Calu3 (cell line): ENCODE results near the gene L1CAM. TPM values are rescaled to one million over a fixed set of nuclear protein-coding genes. Genes with fewer than 3 reads are reported as not detected.

Source experiments
- BruUV-seq: library from RNA; stranded (reverse); fragments of 400-500 nt; replicated peaks from 2 replicates; lab custom pipeline; 2021; lab: Mats Ljungman, UMichigan
- CTCF ChIA-PET: fragments of 300-600 bp; sonication (Branson Sonifier 250); formaldehyde crosslinking; loops from one replicate; lab custom pipeline; 2022; ENCODE audit warnings: antibody characterized with exemption; lab: Charles Lee
- DNase-seq: peaks from one replicate; pipeline ENCODE4 v3.0.0; 2022
- H3K27ac Mint-ChIP-seq: one replicate; pipeline ENCODE4 v1.8.0; 2022; ENCODE audit warnings: mixed read lengths; ENCODE audit not compliant: unreplicated experiment
- H3K27me3 Mint-ChIP-seq: one replicate; pipeline ENCODE4 v1.8.0; 2022; ENCODE audit warnings: mixed read lengths; ENCODE audit not compliant: unreplicated experiment
- H3K36me3 Mint-ChIP-seq: one replicate; pipeline ENCODE4 v1.8.0; 2022; ENCODE audit warnings: mild to moderate bottlenecking, moderate library complexity, mixed read lengths; ENCODE audit not compliant: insufficient read depth, unreplicated experiment
- H3K4me1 Mint-ChIP-seq: one replicate; pipeline ENCODE4 v1.8.0; 2022; ENCODE audit warnings: mild to moderate bottlenecking, low read depth, mixed read lengths; ENCODE audit not compliant: unreplicated experiment
- H3K4me3 Mint-ChIP-seq: one replicate; pipeline ENCODE4 v1.8.0; 2022; ENCODE audit warnings: mild to moderate bottlenecking, low read depth, moderate library complexity, mixed read lengths; ENCODE audit not compliant: unreplicated experiment
- H3K9me3 Mint-ChIP-seq: one replicate; pipeline ENCODE4 v1.8.0; 2022; ENCODE audit warnings: low read depth, mixed read lengths; ENCODE audit not compliant: unreplicated experiment
- intact Hi-C: fragments of 100-400 bp; cut with micrococcal nuclease; formaldehyde crosslinking; loops from one replicate; pipeline ENCODE4 v1.10.0; 2022; ENCODE audit not compliant: unreplicated experiment
- total RNA-seq: library from RNA; stranded (reverse); gene quantifications from 2 replicates; pipeline ENCODE4 v1.2.3, GENCODE V29; 2022
- TF ChIP-seq, protein P1 (sequence below): fragments of 200-600 bp; IDR thresholded peaks from one replicate; pipeline ENCODE4 v1.8.0; 2022; ENCODE audit warnings: antibody characterized with exemption; ENCODE audit not compliant: unreplicated experiment

L1CAM gene
- total RNA-seq, 1 experiment from 2014 or later = 14.2 TPM

DNA sequence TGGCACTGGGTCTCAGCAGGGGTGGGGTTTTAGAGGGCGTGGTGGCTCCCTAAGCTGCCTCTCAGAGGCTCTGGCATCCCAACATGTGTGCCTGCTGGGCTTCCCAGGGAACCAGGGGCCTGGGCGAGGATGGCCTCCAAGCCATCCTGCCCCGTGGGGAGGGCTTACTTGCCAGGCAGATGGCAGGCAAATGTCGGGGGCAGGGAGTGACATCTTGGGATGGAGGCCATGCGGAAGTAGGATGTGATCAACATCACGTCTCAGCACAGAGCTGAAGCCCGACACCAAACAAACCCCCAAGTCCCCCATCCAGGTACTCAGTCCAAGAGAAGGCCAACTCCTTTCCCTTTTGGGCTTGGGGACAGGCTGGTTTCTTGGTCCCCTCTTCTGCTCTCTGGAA lies 4.7 kb downstream of the L1CAM start:
- CTCF ChIA-PET = no interaction called here
- TF ChIP-seq, protein P1, sequence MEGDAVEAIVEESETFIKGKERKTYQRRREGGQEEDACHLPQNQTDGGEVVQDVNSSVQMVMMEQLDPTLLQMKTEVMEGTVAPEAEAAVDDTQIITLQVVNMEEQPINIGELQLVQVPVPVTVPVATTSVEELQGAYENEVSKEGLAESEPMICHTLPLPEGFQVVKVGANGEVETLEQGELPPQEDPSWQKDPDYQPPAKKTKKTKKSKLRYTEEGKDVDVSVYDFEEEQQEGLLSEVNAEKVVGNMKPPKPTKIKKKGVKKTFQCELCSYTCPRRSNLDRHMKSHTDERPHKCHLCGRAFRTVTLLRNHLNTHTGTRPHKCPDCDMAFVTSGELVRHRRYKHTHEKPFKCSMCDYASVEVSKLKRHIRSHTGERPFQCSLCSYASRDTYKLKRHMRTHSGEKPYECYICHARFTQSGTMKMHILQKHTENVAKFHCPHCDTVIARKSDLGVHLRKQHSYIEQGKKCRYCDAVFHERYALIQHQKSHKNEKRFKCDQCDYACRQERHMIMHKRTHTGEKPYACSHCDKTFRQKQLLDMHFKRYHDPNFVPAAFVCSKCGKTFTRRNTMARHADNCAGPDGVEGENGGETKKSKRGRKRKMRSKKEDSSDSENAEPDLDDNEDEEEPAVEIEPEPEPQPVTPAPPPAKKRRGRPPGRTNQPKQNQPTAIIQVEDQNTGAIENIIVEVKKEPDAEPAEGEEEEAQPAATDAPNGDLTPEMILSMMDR = no peak
- no peaks in the 10 kb centered on the region for H3K9me3 Mint-ChIP-seq
- H3K36me3 Mint-ChIP-seq = no peaks in the 10 kb centered on the region
- no peaks in the 10 kb centered on the region for H3K27me3 Mint-ChIP-seq
- intact Hi-C loops = no loop called here
- H3K27ac Mint-ChIP-seq = no peak overlapping the region
- H3K4me3 Mint-ChIP-seq = no peak overlapping the region
- no peak for DNase-seq
- H3K4me1 Mint-ChIP-seq = peaks cover 35% of the 10 kb centered on the region
- BruUV-seq = no TSS peak

- CTCF ChIA-PET = no interaction called here
- no peaks in the 10 kb centered on the region for H3K27me3 Mint-ChIP-seq
- H3K4me1 Mint-ChIP-seq = peaks cover 35% of the 10 kb centered on the region
- DNase-seq = no peak
- BruUV-seq = no TSS peak
- H3K27ac Mint-ChIP-seq = no peak overlapping the region
- H3K4me3 Mint-ChIP-seq = no peak overlapping the region
- peaks cover 2% of the 10 kb centered on the region for H3K36me3 Mint-ChIP-seq
- no peaks in the 10 kb centered on the region for H3K9me3 Mint-ChIP-seq
- intact Hi-C loops = no loop called here
- TF ChIP-seq, protein P1 = no peak
Measured at GRCh38 chrX:153880440-153880815, 5.5 kb downstream of the L1CAM start.

GRCh38 chrX:153879741-153880439 lies 6.1 kb downstream of the L1CAM start:
- no peak for DNase-seq
- H3K4me3 Mint-ChIP-seq = no peak overlapping the region
- H3K27me3 Mint-ChIP-seq = no peaks in the 10 kb centered on the region
- BruUV-seq = no TSS peak
- H3K9me3 Mint-ChIP-seq = no peaks in the 10 kb centered on the region
- CTCF ChIA-PET = no interaction called here
- H3K36me3 Mint-ChIP-seq = peaks cover 5% of the 10 kb centered on the region
- TF ChIP-seq, protein P1 = no peak
- H3K4me1 Mint-ChIP-seq = peaks cover 34% of the 10 kb centered on the region
- no peak overlapping the region for H3K27ac Mint-ChIP-seq
- intact Hi-C loops = no loop called here

- CTCF ChIA-PET = no interaction called here
Measured at GRCh38 chrX:153878969-153879653, 6.9 kb downstream of the L1CAM start.

More at GRCh38 chrX:153878969-153879653, 6.9 kb downstream of the L1CAM start:
- Mint-ChIP-seq H3K36me3 (peaks cover 5% of the 10 kb centered on the region), H3K4me3 (no peak overlapping the region), H3K4me1 (peaks cover 27% of the 10 kb centered on the region), H3K27me3 (no peaks in the 10 kb centered on the region), H3K27ac (no peak overlapping the region), H3K9me3 (no peaks in the 10 kb centered on the region)
- TF ChIP-seq, protein P1 = no peak
- intact Hi-C loops = no loop called here
- BruUV-seq = no TSS peak
- no peak for DNase-seq
